HFFc6 (cell line): Measurements from ENCODE around the gene CCNY. TPM values are rescaled to one million over a fixed set of nuclear protein-coding genes. Genes with fewer than 3 reads are reported as not detected.

Experiments
- DNase-seq: peaks from one replicate; pipeline ENCODE4 v3.0.0-alpha.2; 2018
- H3K27ac Mint-ChIP-seq: 2 replicates; pipeline ENCODE4 v1.8.0; 2020; ENCODE audit warnings: mild to moderate bottlenecking, mixed read lengths
- H3K27me3 Mint-ChIP-seq: 2 replicates; pipeline ENCODE4 v1.8.0; 2021; ENCODE audit warnings: mild to moderate bottlenecking, moderate library complexity, mixed read lengths; ENCODE audit not compliant: insufficient read depth
- H3K36me3 Mint-ChIP-seq: 2 replicates; pipeline ENCODE4 v1.8.0; 2021; ENCODE audit warnings: low read depth, mixed read lengths
- H3K4me1 Mint-ChIP-seq: 2 replicates; pipeline ENCODE4 v1.8.0; 2020; ENCODE audit warnings: low read depth, mixed read lengths
- H3K4me3 Mint-ChIP-seq: 2 replicates; pipeline ENCODE4 v1.8.0; 2020; ENCODE audit warnings: mild to moderate bottlenecking, moderate library complexity, mixed read lengths
- H3K9me3 Mint-ChIP-seq: 2 replicates; pipeline ENCODE4 v1.8.0; 2020; ENCODE audit warnings: mild to moderate bottlenecking, mixed read lengths
- total RNA-seq, 6 experiments: library from RNA; stranded (reverse); fragmentation: NEBNext Ultra II Directional; extraction: Animal tissue kit (Norgen Biotek cat#: 25700); gene quantifications; 2 replicates in 1 of 6; 3 replicates in 5 of 6; pipeline ENCODE4 v1.2.3, GENCODE V29; 2021
- TF ChIP-seq, protein P1 (sequence below): fragments of 200-600 bp; sonication (generic); IDR thresholded peaks from 2 replicates; pipeline ENCODE4 v1.5.0; 2021; ENCODE audit warnings: antibody characterized with exemption, mild to moderate bottlenecking

CCNY gene
- total RNA-seq, 6 experiments from 2014 or later: 60.0 to 76.6 (median 69.9) TPM

DNA sequence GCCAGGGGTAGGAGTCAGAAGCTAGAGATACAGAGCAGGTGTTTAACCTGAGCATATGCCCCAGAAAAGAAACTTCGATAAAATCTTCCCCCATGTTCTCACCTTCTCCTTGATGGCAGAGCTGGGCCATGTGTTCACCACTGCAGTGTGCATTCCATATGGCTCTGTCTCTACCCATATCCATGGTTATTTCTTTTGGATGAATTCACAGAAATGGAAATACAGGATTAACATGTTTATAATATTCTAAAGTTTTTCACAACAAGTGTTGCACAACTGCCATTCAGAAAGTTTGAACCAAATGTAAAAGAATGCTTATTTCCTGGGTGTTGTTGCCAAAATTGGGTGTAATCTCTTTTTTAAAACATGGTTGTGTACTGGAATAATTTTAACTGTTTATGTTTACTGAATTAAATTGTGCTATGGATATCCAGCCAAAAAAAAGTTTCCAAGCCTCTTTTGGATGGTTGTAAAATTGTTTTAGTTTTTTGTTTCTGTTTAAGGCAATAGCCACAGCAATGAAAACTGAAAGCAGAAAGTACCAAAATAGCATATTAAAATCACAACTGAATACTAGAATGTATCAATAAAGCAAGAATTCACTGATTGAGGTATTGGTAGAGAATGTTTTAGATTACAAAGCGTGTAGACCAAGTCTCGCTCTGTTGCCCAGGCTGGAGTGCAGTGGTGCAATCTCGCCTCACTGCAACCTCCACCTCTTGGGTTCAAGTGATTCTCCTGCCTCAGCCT is 19.9 kb upstream of the CCNY start:
- Mint-ChIP-seq H3K27me3 (no peaks in the 10 kb centered on the region), H3K27ac (no peak overlapping the region), H3K4me1 (no peaks in the 10 kb centered on the region), H3K9me3 (no peaks in the 10 kb centered on the region), H3K4me3 (no peak overlapping the region), H3K36me3 (peaks cover 32% of the 10 kb centered on the region)
- no peak for DNase-seq
- TF ChIP-seq, protein P1, sequence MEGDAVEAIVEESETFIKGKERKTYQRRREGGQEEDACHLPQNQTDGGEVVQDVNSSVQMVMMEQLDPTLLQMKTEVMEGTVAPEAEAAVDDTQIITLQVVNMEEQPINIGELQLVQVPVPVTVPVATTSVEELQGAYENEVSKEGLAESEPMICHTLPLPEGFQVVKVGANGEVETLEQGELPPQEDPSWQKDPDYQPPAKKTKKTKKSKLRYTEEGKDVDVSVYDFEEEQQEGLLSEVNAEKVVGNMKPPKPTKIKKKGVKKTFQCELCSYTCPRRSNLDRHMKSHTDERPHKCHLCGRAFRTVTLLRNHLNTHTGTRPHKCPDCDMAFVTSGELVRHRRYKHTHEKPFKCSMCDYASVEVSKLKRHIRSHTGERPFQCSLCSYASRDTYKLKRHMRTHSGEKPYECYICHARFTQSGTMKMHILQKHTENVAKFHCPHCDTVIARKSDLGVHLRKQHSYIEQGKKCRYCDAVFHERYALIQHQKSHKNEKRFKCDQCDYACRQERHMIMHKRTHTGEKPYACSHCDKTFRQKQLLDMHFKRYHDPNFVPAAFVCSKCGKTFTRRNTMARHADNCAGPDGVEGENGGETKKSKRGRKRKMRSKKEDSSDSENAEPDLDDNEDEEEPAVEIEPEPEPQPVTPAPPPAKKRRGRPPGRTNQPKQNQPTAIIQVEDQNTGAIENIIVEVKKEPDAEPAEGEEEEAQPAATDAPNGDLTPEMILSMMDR: no peak

DNA sequence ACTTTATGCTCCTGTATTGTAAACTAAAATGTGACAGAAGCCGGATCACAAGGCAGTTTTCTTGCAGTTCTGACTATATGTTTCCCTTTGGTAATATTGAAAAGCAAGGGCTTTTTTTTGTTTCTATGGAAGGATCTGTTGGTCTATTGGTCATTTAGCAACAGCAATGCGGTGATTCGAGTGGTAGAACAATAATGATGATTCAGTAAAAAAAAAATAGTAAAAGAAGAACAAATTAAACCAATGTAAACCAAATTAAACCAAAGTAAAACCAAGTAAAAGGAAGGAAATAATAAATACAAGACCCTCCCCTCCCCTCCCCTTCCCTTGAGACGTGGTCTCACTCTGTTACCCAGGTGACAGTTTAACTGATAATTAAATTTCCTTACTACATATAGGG is 17.8 kb upstream of the CCNY start:
- TF ChIP-seq, protein P1: no peak

DNA sequence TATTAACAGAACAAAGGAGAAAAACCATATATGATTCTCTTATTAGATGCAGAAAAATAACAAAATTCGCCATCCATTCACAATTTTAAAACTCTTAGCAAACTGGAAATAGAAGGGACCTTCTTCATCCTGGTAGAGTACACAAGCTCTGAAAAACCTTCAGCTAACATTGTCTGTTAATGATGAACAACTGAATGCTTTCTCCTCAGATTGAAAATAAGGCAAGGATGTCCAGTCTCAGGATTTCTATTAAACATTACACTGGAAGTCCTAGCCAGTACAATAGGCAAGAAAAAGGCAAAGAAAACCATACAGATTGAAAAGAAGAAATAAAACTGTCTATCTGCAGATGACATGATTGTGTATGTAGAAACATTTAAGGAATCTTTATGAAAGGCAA is 16.0 kb upstream of the CCNY start:
- Mint-ChIP-seq H3K9me3 (no peaks in the 10 kb centered on the region), H3K27me3 (no peaks in the 10 kb centered on the region), H3K27ac (no peak overlapping the region), H3K4me1 (peaks cover 16% of the 10 kb centered on the region), H3K36me3 (peaks cover 35% of the 10 kb centered on the region), H3K4me3 (no peak overlapping the region)
- TF ChIP-seq, protein P1: no peak
- DNase-seq: no peak

More for the DNA sequence above, 17.8 kb upstream of the CCNY start:
- peaks cover 39% of the 10 kb centered on the region for H3K36me3 Mint-ChIP-seq
- no peaks in the 10 kb centered on the region for H3K27me3 Mint-ChIP-seq
- no peak for DNase-seq
- H3K27ac Mint-ChIP-seq: no peak overlapping the region
- H3K4me1 Mint-ChIP-seq: peaks cover 4% of the 10 kb centered on the region; the same call in 1 of the 2 replicates
- no peaks in the 10 kb centered on the region for H3K9me3 Mint-ChIP-seq
- no peak overlapping the region for H3K4me3 Mint-ChIP-seq

DNA sequence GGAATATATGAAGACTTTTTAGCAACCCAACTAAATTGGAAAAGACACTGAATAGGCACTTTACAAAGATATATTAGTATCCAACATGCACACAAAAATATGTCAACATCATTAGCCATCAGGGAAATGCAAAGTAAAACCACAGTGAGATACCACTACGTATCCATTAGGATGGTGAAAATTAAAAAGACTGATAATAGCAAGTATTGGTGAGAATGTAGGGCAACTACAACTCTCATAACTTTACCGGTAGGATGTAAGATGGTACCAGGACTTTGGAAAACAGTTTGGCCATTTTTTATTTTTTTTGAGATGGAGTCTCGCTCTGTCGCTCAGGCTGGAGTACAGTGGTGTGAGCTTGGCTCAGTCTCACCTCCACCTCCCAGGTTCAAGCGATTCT is 13.7 kb upstream of the CCNY start:
- no peak overlapping the region for H3K4me3 Mint-ChIP-seq
- H3K9me3 Mint-ChIP-seq: no peaks in the 10 kb centered on the region
- no peaks in the 10 kb centered on the region; the same call in 1 of the 2 replicates for H3K27me3 Mint-ChIP-seq
- peaks cover 18% of the 10 kb centered on the region for H3K36me3 Mint-ChIP-seq
- TF ChIP-seq, protein P1: no peak
- H3K27ac Mint-ChIP-seq: no peak overlapping the region
- DNase-seq: no peak
- peaks cover 28% of the 10 kb centered on the region for H3K4me1 Mint-ChIP-seq

DNA sequence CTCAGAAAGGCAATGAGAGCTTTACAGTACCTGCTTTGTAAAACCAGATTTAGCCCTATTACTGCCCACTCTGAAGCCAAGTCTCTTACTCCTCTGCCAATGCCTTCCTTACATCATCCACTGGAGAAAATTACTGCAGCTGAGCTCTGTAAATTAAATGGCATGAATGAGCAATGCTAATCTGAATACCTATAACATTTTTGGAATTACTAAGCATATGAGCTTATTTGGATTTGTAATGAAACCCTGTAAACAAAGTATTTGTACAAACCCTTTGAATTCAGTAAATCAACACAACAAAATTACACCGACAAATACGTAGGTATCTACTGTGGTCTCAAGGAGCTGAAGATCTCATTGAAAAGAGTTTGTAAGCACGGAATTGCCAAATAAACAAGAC is 12.1 kb upstream of the CCNY start:
- TF ChIP-seq, protein P1: no peak
- DNase-seq: peak; percentile 51

More for the DNA sequence above, 12.1 kb upstream of the CCNY start:
- no peaks in the 10 kb centered on the region; the same call in 1 of the 2 replicates for H3K27me3 Mint-ChIP-seq
- no peaks in the 10 kb centered on the region for H3K9me3 Mint-ChIP-seq
- peak overlapping the region; percentile 61 for H3K27ac Mint-ChIP-seq
- H3K4me3 Mint-ChIP-seq: no peak overlapping the region
- peaks cover 43% of the 10 kb centered on the region for H3K4me1 Mint-ChIP-seq
- H3K36me3 Mint-ChIP-seq: peaks cover 16% of the 10 kb centered on the region
